Body of pancreas (tissue), 4 donors: ENCODE results near the gene OTOG. TPM values are rescaled to one million over a fixed set of nuclear protein-coding genes. Genes with fewer than 3 reads are reported as not detected.

Source experiments
- ATAC-seq: fragments of 150-250 bp; one replicate; pipeline ENCODE4 v1.9.1; 2016
- DNase-seq, 4 donors: peaks; one replicate each; pipeline ENCODE4 v3.0.0-alpha.2; 2019
- H3K27ac ChIP-seq, 4 donors: fragments of 200-600 bp; sonication (generic); 1 replicate in 3 of 4; 2 replicates in 1 of 4; pipeline versions ENCODE4 v1.5.1 to v1.6.1; 2016 to 2019; ENCODE audit warnings: mild to moderate bottlenecking in 1 of 4, mixed read lengths in 1 of 4, moderate library complexity in 1 of 4
- H3K27me3 ChIP-seq, 2 donors: fragments of 200-600 bp; sonication (generic); one replicate each; pipeline ENCODE4 v1.6.0; 2016; ENCODE audit warnings: mild to moderate bottlenecking in 1 of 2
- H3K36me3 ChIP-seq, 2 donors: fragments of 200-600 bp; sonication (generic); replicated peaks in 1 of 2; 2 replicates each; pipeline ENCODE4 v1.5.1; 2016; ENCODE audit warnings: low read depth in 2 of 2; ENCODE audit not compliant: insufficient read depth in 1 of 2
- H3K4me1 ChIP-seq: fragments of 200-600 bp; sonication (generic); one replicate; pipeline ENCODE4 v1.6.0; 2016
- H3K4me3 ChIP-seq, 2 donors: fragments of 200-600 bp; sonication (generic); 1 replicate in 1 of 2; 2 replicates in 1 of 2; pipeline ENCODE4 v1.5.1; 2016 to 2019
- H3K9me3 ChIP-seq, 3 donors: fragments of 200-600 bp; sonication (generic); 1 replicate in 2 of 3; 2 replicates in 1 of 3; pipeline ENCODE4 v1.5.1; 2016
- CTCF ChIP-seq, 7 experiments: fragments of 450-650 bp in 4 of 7; fragments of 200-600 bp in 3 of 7; sonication (generic) in 3 of 7; IDR thresholded peaks; one replicate each; pipeline ENCODE4 v1.5.1; 2016 to 2019; ENCODE audit warnings: antibody characterized with exemption in 7 of 7
- POLR2A ChIP-seq, 3 donors: fragments of 450-650 bp; IDR thresholded peaks; one replicate each; pipeline ENCODE4 v1.6.1; 2016; ENCODE audit warnings: antibody characterized with exemption in 3 of 3, mild to moderate bottlenecking in 2 of 3
- WGBS, 2 donors: methylation state at CpG; one replicate each; pipeline ENCODE4 v1.1.5; 2017; 5-methylcytosine and 5-hydroxymethylcytosine counted together
- intact Hi-C: fragments of 100-400 bp; cut with DNase I; formaldehyde crosslinking; loops from one replicate; pipeline ENCODE4 v1.15.1; 2023
- total RNA-seq, 2 donors: library from RNA; depleted of rRNA; stranded (reverse); fragments of >200 nt; gene quantifications; one replicate each; pipeline ENCODE4 v1.1.0, GENCODE V29; 2016

Gene OTOG
- total RNA-seq, 2 donors from 2014 or later, result not detected

DNA sequence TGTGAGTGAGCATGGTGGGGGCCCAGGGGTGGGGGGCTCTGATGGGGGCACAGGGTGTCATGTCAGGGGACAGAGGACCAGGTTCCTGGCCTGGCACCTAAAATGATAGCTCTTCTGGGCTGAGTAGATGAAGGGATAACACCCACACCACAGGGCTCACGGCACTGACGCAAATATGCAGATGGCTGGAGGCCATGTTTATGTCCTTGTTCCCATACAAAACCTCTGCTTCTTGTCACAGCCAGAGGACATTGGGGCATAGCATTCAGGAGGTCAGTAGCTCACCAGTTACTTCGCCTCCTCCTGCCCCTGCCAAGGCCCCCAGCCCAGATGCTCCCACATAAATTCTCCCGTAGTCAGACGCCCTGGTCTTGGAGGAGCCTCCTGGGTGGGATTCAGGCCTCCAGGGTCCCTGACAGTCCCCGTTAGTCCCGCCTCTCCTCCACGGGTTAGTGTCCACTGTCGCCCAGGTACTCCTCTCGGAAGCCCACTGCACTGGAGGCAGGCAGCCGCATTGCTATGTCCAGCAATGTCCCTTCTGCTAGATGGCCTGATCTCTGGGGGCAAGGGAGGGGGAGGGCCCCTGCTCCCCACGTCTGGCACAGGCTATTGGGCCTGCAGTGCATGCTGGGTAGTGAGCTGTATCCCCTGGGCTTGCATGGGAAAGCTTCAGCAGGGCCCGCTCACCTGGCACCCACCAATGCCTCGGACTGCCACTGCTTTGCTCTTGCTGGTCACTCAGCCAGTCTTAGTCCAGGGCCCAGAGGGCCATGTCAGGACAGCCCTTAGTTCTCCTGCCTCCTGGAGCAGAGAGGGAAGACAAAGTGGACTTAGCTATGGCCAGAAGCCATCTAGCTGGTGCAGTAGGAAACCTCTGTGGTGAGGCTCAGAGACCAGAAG, 96.7 kb downstream of the OTOG start:
- Histone ChIP-seq H3K27me3 (no peaks in the 10 kb centered on the region), H3K4me1 (no peaks in the 10 kb centered on the region), H3K36me3 (no peaks in the 10 kb centered on the region), H3K27ac (no peak overlapping the region), H3K9me3 (no peaks in the 10 kb centered on the region), H3K4me3 (no peak overlapping the region)
- DNase-seq (no peak), ATAC-seq (no peak)
- 66 to 67% methylated on average over 12 to 14 of the region's 14 CpGs for WGBS, 2 donors
- TF ChIP-seq POLR2A (IDR thresholded peaks at IDR 0.05) (no peak), CTCF (IDR thresholded peaks at IDR 0.05) (no peak)
- intact Hi-C loops, result no loop called here

DNA sequence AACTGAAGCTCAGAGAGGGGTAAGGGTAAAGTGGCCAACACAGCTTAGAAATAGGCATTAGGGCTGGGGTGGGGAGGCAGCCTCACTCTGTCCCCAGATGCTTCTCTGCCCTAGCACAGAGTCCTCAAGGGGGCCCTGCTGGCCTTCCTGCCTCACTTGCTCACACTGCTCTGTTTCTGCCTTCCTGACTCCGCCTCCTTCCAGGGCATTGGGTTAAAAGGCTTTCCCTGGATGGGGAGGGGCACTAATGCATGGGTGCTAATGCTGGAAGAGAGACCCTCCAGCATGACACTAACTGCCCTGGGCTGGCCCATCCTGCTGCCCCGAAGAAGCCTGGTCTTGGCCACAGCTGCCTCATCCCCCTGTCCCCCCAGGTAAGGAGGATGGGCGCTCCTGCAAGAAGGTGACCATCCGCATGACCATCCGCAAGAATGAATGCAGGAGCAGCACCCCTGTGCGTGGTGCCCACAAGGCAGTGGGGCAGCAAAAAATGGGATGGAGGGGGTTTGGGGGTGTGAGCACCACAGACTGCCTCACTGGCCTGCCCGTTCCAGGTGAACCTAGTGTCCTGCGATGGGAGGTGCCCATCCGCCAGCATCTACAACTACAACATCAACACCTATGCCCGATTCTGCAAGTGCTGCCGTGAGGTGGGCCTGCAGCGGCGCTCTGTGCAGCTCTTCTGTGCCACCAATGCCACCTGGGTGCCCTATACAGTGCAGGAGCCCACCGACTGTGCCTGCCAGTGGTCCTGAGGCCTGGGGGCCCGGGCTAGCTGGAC, 98.3 kb downstream of the OTOG start:
- TF ChIP-seq POLR2A (IDR thresholded peaks at IDR 0.05), result no peak
- TF ChIP-seq CTCF (IDR thresholded peaks at IDR 0.05), result no peak
- Histone ChIP-seq H3K4me1 (no peaks in the 10 kb centered on the region), H3K9me3 (no peaks in the 10 kb centered on the region), H3K36me3 (no peaks in the 10 kb centered on the region), H3K27me3 (no peaks in the 10 kb centered on the region), H3K27ac (no peak overlapping the region), H3K4me3 (no peak overlapping the region)
- 84 to 88% methylated on average over 14 to 15 of the region's 15 CpGs for WGBS, 2 donors
- no peak for ATAC-seq
- intact Hi-C loops, result no loop called here
- DNase-seq, result no peak

DNA sequence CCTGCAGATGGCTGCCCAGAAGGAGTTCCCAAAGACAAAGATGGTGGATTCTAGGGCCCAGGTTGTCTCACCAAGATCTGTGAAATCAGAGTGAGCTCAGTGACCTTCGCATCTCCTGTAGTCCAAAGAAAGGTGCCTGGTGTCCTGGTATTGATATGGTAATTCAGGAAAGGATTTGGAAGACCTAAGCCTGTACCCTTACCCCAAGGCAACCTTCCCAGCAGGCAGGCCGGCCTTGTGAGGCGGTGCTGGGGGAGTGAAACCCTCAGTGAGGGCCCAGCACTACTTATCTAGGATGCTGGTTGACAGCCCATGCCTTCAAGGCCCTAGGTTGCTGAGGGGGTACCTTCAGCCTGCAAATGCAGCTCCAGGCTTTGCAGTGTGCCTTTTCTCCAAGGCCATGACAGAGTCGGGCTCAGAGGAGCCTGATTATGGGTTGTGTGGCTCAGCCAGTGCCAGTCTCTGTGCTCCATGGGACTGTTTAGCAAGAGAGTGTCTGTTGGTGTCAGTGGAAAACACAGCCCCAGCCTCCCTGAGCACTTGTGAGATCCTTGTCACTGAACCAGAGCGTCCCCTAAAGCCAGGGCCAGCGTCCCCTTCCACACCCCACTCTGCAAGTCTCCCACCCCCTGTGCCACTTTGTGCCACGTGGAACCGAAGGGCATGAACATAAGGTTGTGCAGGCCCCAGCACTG, 99.5 kb downstream of the OTOG start:
- Histone ChIP-seq H3K27me3 (no peaks in the 10 kb centered on the region), H3K4me3 (no peak overlapping the region), H3K9me3 (no peaks in the 10 kb centered on the region), H3K4me1 (no peaks in the 10 kb centered on the region), H3K36me3 (no peaks in the 10 kb centered on the region), H3K27ac (no peak overlapping the region)
- intact Hi-C loops, result no loop called here
- no peak for ATAC-seq
- no peak for DNase-seq
- 56 to 63% methylated on average over 5 to 8 of the region's 8 CpGs for WGBS, 2 donors
- no peak for TF ChIP-seq CTCF (IDR thresholded peaks at IDR 0.05)
- TF ChIP-seq POLR2A (IDR thresholded peaks at IDR 0.05), result no peak

GRCh38 chr11:17648528-17648927, 101.5 kb downstream of the OTOG start:
- TF ChIP-seq CTCF (IDR thresholded peaks at IDR 0.05) (no peak), POLR2A (IDR thresholded peaks at IDR 0.05) (no peak)
- Histone ChIP-seq H3K9me3 (no peaks in the 10 kb centered on the region), H3K4me1 (no peaks in the 10 kb centered on the region), H3K36me3 (no peaks in the 10 kb centered on the region), H3K27ac (no peak overlapping the region), H3K4me3 (no peak overlapping the region), H3K27me3 (no peaks in the 10 kb centered on the region)
- 74% methylated on average over 4 of the region's 4 CpGs for WGBS, 2 donors
- ATAC-seq (no peak), DNase-seq (no peak)
- intact Hi-C loops, result no loop called here
